Naive thymus-derived CD4-positive, alpha-beta T cell (primary cell): ENCODE measurements around the gene RAB35. TPM values are rescaled to one million over a fixed set of nuclear protein-coding genes. Genes with fewer than 3 reads are reported as not detected.

Experiments
- ATAC-seq: fragments of 150-1000 bp; cut with Tn5 transposase; 2 replicates; pipeline ENCODE4 v1.10.0; 2021; ENCODE audit warnings: mild to moderate bottlenecking, moderate library complexity
- CTCF ChIA-PET: fragments of 350-600 bp; sonication (Branson Sonifier 250); formaldehyde crosslinking; loops from one replicate; lab custom pipeline; 2021; ENCODE audit warnings: antibody characterized with exemption; lab: Charles Lee
- POLR2A ChIA-PET: fragments of 350-600 bp; sonication (Branson Sonifier 250); formaldehyde crosslinking; loops from one replicate; lab custom pipeline; 2021; ENCODE audit warnings: antibody characterized with exemption, inconsistent platforms; lab: Charles Lee
- DNase-seq, 9 donors: peaks; one replicate each; pipeline versions ENCODE4 v3.0.0 to v3.0.0-alpha.2; 2020 to 2022; ENCODE audit warnings: mixed read lengths in 1 of 9
- H3K27ac ChIP-seq: one replicate; pipeline ENCODE4 v1.7.0; 2013; ENCODE audit warnings: mild to moderate bottlenecking, low read depth, low read length, moderate library complexity
- H3K27me3 ChIP-seq, 2 donors: one replicate each; pipeline ENCODE4 v1.7.0; 2013; ENCODE audit warnings: low read length in 2 of 2, mild to moderate bottlenecking in 2 of 2, moderate library complexity in 2 of 2; ENCODE audit not compliant: control insufficient read depth in 2 of 2, insufficient read depth in 2 of 2
- H3K36me3 ChIP-seq, 3 experiments: 1 replicate in 2 of 3; 2 replicates in 1 of 3; pipeline ENCODE4 v1.7.0; 2013; ENCODE audit warnings: low read length in 3 of 3, mild to moderate bottlenecking in 3 of 3, moderate library complexity in 1 of 3; ENCODE audit not compliant: insufficient read depth in 3 of 3, control insufficient read depth in 2 of 3
- H3K4me1 ChIP-seq, 2 donors: one replicate each; pipeline ENCODE4 v1.7.0; 2013; ENCODE audit warnings: low read length in 2 of 2, mild to moderate bottlenecking in 2 of 2, moderate library complexity in 1 of 2; ENCODE audit not compliant: control insufficient read depth in 2 of 2, insufficient read depth in 2 of 2
- H3K4me3 ChIP-seq: 2 replicates; pipeline ENCODE4 v1.7.0; 2013; ENCODE audit warnings: mild to moderate bottlenecking, low read length
- H3K9me3 ChIP-seq, 3 experiments: 1 replicate in 2 of 3; 2 replicates in 1 of 3; pipeline ENCODE4 v1.7.0; 2013; ENCODE audit warnings: low read length in 3 of 3; ENCODE audit not compliant: control insufficient read depth in 2 of 3
- H3K27ac Mint-ChIP-seq, 9 donors: one replicate each; pipeline ENCODE4 v1.8.0; 2020 to 2022; ENCODE audit warnings: mixed read lengths in 9 of 9, mild to moderate bottlenecking in 8 of 9, moderate library complexity in 5 of 9, inconsistent platforms in 2 of 9
- H3K27me3 Mint-ChIP-seq, 5 donors: one replicate each; pipeline ENCODE4 v1.8.0; 2021 to 2022; ENCODE audit warnings: mixed read lengths in 5 of 5, mild to moderate bottlenecking in 1 of 5
- H3K36me3 Mint-ChIP-seq, 5 donors: one replicate each; pipeline ENCODE4 v1.8.0; 2020 to 2022; ENCODE audit warnings: mixed read lengths in 5 of 5, mild to moderate bottlenecking in 3 of 5, inconsistent platforms in 1 of 5
- H3K4me1 Mint-ChIP-seq, 7 donors: one replicate each; pipeline ENCODE4 v1.8.0; 2020 to 2022; ENCODE audit warnings: mixed read lengths in 7 of 7, mild to moderate bottlenecking in 3 of 7, inconsistent platforms in 1 of 7
- H3K4me3 Mint-ChIP-seq, 10 donors: one replicate each; pipeline ENCODE4 v1.8.0; 2020 to 2022; ENCODE audit warnings: mild to moderate bottlenecking in 10 of 10, mixed read lengths in 10 of 10, moderate library complexity in 6 of 10, inconsistent platforms in 2 of 10
- H3K9me3 Mint-ChIP-seq, 11 donors: one replicate each; pipeline ENCODE4 v1.8.0; 2020 to 2022; ENCODE audit warnings: mixed read lengths in 11 of 11, mild to moderate bottlenecking in 4 of 11, inconsistent platforms in 1 of 11, moderate library complexity in 1 of 11
- intact Hi-C, 2 donors: fragments of 100-400 bp; cut with micrococcal nuclease; formaldehyde crosslinking; loops; one replicate each; pipeline ENCODE4 v1.15.1; 2023
- polyA plus RNA-seq, 2 donors: library from polyadenylated mRNA; unstranded; fragments of 300-500 nt; fragmentation: Illumina TruSeq; gene quantifications; one replicate each; pipeline ENCODE4 v1.2.3, GENCODE V29; 2021
- total RNA-seq, 6 experiments: library from RNA in 5 of 6; stranded (reverse) in 5 of 6; gene quantifications; 1 replicate in 5 of 6; 2 replicates in 1 of 6; pipeline ENCODE4 v1.2.3 and lab custom pipeline; 2021 to 2026

RAB35 gene
- total and polyA plus RNA-seq, 7 experiments from 2014 or later: 14.5 to 77.3 (median 53.1) TPM

DNA sequence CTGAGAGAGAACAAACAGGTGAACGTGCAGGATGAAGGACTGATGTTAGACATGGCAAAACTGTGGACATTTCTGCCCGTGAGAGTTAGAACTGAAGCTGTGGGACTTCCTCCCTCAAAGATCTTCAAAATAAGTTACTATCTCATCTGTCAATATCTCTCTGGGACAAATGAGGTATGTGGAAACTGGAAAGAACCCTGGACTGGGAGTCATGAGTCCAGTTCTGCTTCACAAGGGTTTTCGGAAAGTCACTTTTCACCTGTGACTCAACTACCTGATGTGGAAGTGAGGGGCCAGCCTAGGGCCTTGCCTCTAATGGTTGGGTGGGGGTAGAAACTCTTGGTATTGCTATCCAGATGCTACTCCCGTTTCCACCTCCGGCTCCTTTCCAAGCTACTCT is 47.3 kb downstream of the RAB35 start:
- H3K9me3 ChIP-seq: no peaks in the 10 kb centered on the region
- peaks cover 5 to 59% (median 8%) of the 10 kb centered on the region in 3 experiments for H3K36me3 ChIP-seq
- H3K4me1 ChIP-seq: peaks cover 0 to 3% of the 10 kb centered on the region in 2 donors
- Mint-ChIP-seq H3K4me1 (peaks cover 4 to 11% (median 8%) of the 10 kb centered on the region in 7 donors), H3K9me3 (no peaks in the 10 kb centered on the region), H3K27me3 (no peaks in the 10 kb centered on the region), H3K36me3 (peaks cover 5 to 48% (median 18%) of the 10 kb centered on the region in 5 donors), H3K4me3 (no peak overlapping the region), H3K27ac (peak overlapping the region in 2 of 9 donors; percentile 8 to 13)
- intact Hi-C loops: no loop called here
- ChIA-PET CTCF (interaction anchor here (1.1 kb wide), 1 partner anchor 21 kb away, joined by 4 read pairs; no protein-coding TSS in a partner anchor), POLR2A (no interaction called here)
- H3K27ac ChIP-seq: no peak overlapping the region
- no peaks in the 10 kb centered on the region for H3K27me3 ChIP-seq
- DNase-seq (no peak), ATAC-seq (no peak)
- no peak overlapping the region for H3K4me3 ChIP-seq

DNA sequence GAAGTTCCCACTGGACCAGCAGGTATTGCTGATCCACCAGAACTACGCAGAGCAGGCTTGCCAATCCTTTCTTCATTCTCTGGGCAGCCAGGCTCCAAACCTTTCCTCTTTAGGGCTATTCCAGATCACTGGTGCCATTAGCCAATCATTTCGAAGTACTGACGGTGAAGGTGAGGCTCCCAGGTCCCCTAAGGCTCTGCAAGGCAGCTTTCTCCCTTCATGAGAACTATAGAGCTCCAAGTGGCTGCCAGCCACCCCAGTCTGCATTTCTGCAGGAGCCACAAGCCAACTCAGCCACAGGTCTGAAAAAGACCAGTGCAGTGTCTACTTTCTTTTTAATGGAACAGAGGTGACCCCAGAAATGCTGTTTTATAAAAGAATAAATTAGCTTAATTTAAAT is 48.7 kb downstream of the RAB35 start:
- no peak overlapping the region for H3K27ac ChIP-seq
- ATAC-seq (no peak), DNase-seq (no peak)
- H3K4me1 Mint-ChIP-seq: peaks cover 0 to 3% (median 0%) of the 10 kb centered on the region in 7 donors
- H3K9me3 ChIP-seq: no peaks in the 10 kb centered on the region
- no peaks in the 10 kb centered on the region for H3K27me3 ChIP-seq
- H3K27ac Mint-ChIP-seq: peak overlapping the region in 4 of 9 donors; percentile 15 to 80 (median 50)
- H3K36me3 Mint-ChIP-seq: peaks cover 5 to 47% (median 17%) of the 10 kb centered on the region in 5 donors
- CTCF ChIA-PET: no interaction called here
- intact Hi-C loops: no loop called here
- no peak overlapping the region for H3K4me3 Mint-ChIP-seq
- no peak overlapping the region for H3K4me3 ChIP-seq
- no peaks in the 10 kb centered on the region for H3K27me3 Mint-ChIP-seq
- H3K4me1 ChIP-seq: no peaks in the 10 kb centered on the region
- POLR2A ChIA-PET: no interaction called here
- H3K9me3 Mint-ChIP-seq: no peaks in the 10 kb centered on the region
- peaks cover 5 to 64% (median 8%) of the 10 kb centered on the region in 3 experiments for H3K36me3 ChIP-seq

DNA sequence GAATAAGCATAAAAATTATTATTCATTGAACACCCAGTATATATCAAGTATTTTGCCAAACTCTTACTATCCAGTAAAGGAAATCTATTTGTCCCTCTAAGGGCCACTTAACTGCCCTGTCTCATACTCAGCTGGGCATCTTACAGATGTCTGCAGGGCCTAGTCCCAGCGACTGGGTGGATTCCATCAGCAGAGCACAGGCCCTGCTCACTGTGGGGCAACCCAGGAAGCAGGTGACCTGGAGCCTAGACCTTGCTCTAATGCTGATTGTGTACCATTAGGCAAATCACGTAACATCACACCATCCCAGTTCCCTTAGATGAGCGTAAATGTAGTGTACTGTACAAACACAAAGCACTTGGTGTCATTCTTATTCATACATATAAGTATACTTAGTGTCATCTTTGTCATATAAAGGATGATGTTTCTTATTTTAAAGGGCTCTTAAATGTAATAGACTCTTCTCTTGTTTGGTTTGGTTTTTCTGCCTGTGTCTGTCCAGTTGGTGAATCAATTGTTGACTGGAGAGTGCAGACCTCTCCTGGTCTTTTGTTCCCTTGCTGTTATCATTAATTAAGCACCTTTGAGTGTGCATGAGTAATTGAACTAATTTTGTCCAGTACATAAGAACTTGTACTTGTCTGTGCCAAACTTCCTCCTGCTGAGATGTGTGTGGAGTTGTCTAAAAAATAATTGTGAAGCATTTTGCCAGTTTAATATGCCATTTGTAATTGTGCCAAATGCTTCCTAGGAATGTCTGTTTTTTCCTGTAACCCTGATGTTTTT is 49.3 kb downstream of the RAB35 start:
- peak overlapping the region in 2 of 9 donors; percentile 15 to 32 for H3K27ac Mint-ChIP-seq
- DNase-seq (no peak), ATAC-seq (no peak)
- POLR2A ChIA-PET: no interaction called here
- H3K27me3 ChIP-seq: no peaks in the 10 kb centered on the region
- no peaks in the 10 kb centered on the region for H3K9me3 Mint-ChIP-seq
- no peak overlapping the region for H3K4me3 ChIP-seq
- H3K36me3 Mint-ChIP-seq: peaks cover 5 to 47% (median 21%) of the 10 kb centered on the region in 5 donors
- intact Hi-C loops: no loop called here
- H3K36me3 ChIP-seq: peaks cover 5 to 61% (median 5%) of the 10 kb centered on the region in 3 experiments
- H3K4me3 Mint-ChIP-seq: no peak overlapping the region
- no peaks in the 10 kb centered on the region for H3K4me1 ChIP-seq
- H3K27me3 Mint-ChIP-seq: no peaks in the 10 kb centered on the region
- peaks cover 0 to 3% (median 0%) of the 10 kb centered on the region in 7 donors for H3K4me1 Mint-ChIP-seq
- no peak overlapping the region for H3K27ac ChIP-seq
- H3K9me3 ChIP-seq: no peaks in the 10 kb centered on the region
- CTCF ChIA-PET: no interaction called here

DNA sequence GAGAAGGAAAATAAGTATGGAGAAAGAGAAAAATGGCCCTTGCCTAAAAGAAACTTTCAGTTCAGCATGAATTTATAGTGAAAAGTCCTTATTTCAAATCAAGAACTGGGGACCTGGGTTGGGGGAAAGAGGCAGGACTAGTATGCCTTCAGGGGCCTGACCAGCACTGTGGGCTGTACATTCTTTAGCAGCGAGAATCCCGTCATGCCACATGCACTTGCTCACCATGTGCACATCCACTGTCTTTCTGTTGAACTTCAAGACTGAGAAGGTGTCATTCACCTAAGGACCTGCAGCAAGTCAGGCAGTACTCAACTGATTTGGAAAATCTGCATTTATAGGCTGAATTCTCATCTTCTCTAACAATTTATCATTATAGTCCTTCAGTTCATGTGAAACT is 50.2 kb downstream of the RAB35 start:
- Mint-ChIP-seq H3K9me3 (no peaks in the 10 kb centered on the region), H3K36me3 (peaks cover 5 to 43% (median 15%) of the 10 kb centered on the region in 5 donors), H3K4me3 (no peak overlapping the region), H3K4me1 (peaks cover 0 to 3% (median 0%) of the 10 kb centered on the region in 7 donors), H3K27me3 (no peaks in the 10 kb centered on the region), H3K27ac (peak overlapping the region in 3 of 9 donors; percentile 8 to 72 (median 67))
- no peak for ATAC-seq
- Histone ChIP-seq H3K27ac (no peak overlapping the region), H3K27me3 (no peaks in the 10 kb centered on the region), H3K4me1 (no peaks in the 10 kb centered on the region), H3K4me3 (no peak overlapping the region), H3K9me3 (no peaks in the 10 kb centered on the region), H3K36me3 (peaks cover 0 to 61% (median 5%) of the 10 kb centered on the region in 3 experiments)
- DNase-seq: no peak
- ChIA-PET CTCF (no interaction called here), POLR2A (no interaction called here)
- intact Hi-C loops: no loop called here

DNA sequence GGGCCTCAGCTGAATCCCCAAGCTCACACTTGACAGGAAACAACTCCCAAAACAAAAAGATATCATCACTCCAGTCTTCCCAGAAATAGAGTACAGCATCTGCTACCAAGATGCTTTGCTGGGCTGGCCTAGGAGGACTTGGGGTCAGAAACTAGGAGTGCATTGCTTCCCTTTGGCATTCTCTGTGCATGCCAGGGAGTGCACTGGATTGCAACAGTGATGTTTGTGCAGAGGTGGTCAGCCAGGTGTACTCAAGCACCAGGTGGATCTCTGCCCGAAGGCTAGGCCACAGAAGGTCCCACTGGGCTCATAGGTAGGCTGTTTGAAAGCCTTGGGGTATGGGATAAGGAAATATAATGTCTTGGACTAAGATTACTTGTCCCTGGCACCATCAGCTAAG is 51.1 kb downstream of the RAB35 start:
- peaks cover 0 to 3% (median 0%) of the 10 kb centered on the region in 7 donors for H3K4me1 Mint-ChIP-seq
- no peaks in the 10 kb centered on the region for H3K4me1 ChIP-seq
- no peak overlapping the region for H3K27ac Mint-ChIP-seq
- CTCF ChIA-PET: interaction anchor here (0.6 kb wide), 1 partner anchor 158 kb away, joined by 3 read pairs; no protein-coding TSS in a partner anchor
- no peaks in the 10 kb centered on the region for H3K9me3 ChIP-seq
- DNase-seq (no peak), ATAC-seq (no peak)
- no peak overlapping the region for H3K4me3 ChIP-seq
- H3K4me3 Mint-ChIP-seq: no peak overlapping the region
- no peaks in the 10 kb centered on the region for H3K9me3 Mint-ChIP-seq
- peaks cover 0 to 61% (median 5%) of the 10 kb centered on the region in 3 experiments for H3K36me3 ChIP-seq
- intact Hi-C loops: no loop called here
- no peaks in the 10 kb centered on the region for H3K27me3 Mint-ChIP-seq
- POLR2A ChIA-PET: no interaction called here
- H3K36me3 Mint-ChIP-seq: peaks cover 5 to 47% (median 15%) of the 10 kb centered on the region in 5 donors
- H3K27me3 ChIP-seq: no peaks in the 10 kb centered on the region
- no peak overlapping the region for H3K27ac ChIP-seq

DNA sequence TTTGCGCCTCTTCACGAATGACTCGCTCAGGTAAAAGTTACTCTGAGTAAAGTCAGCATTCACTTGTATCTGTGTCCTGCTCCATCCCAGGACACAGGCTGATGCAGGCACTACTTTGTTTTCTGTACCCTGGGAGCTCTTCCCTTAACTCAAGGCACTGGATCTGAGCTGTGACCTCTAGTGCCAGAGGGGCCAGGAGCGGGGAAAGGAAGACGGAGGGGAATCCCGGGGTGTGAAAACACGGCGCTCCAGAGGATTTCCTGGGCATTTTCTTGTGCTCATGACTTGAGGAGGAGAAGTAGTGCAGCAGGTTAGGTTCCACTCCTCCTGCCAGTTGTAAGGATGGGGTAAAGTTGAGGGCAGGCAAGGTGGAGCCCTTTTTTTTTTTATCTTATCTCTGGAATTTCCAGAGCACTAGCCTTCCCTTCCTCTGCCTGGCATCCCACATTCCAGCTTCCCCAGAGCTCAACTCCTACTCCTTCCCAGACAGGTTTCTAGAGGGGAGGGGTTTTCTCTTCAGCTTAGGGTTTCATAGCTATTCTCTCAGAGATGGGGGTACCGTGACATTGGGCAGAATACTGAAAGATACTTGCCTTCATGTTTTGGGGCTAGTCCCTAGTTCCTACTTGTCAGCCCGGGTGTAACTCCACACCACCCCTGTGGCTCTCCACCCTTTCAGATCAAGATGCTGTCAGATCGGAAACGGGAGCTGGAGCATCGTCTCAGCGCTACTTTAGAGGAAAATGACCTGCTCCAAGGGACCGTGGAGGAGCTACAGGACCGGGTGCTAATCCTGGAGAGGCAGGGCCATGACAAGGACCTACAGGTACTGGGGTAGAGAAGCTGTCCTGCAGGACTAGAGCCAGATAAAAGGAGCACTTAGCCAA is 52.3 kb downstream of the RAB35 start:
- ATAC-seq (no peak), DNase-seq (no peak)
- H3K4me3 ChIP-seq: no peak overlapping the region
- H3K9me3 ChIP-seq: no peaks in the 10 kb centered on the region
- H3K4me1 ChIP-seq: no peaks in the 10 kb centered on the region
- H3K9me3 Mint-ChIP-seq: no peaks in the 10 kb centered on the region
- H3K36me3 ChIP-seq: peaks cover 0 to 57% (median 5%) of the 10 kb centered on the region in 3 experiments
- H3K27me3 Mint-ChIP-seq: no peaks in the 10 kb centered on the region
- no peak overlapping the region for H3K27ac ChIP-seq
- intact Hi-C loops: no loop called here
- H3K27ac Mint-ChIP-seq: peak overlapping the region in 4 of 9 donors; percentile 19 to 88 (median 51)
- H3K4me1 Mint-ChIP-seq: peaks cover 0 to 6% (median 0%) of the 10 kb centered on the region in 7 donors
- H3K36me3 Mint-ChIP-seq: peaks cover 5 to 47% (median 15%) of the 10 kb centered on the region in 5 donors
- CTCF ChIA-PET: interaction anchor here (1.3 kb wide), 1 partner anchor 11 kb away, joined by 3 read pairs; no protein-coding TSS in a partner anchor
- no peaks in the 10 kb centered on the region for H3K27me3 ChIP-seq
- POLR2A ChIA-PET: interaction anchor here (1.3 kb wide), 1 partner anchor 11 kb away, joined by 3 read pairs; no protein-coding TSS in a partner anchor
- H3K4me3 Mint-ChIP-seq: no peak overlapping the region
